ENCODE measurements around the gene FBXO33.

FBXO33 gene

GRCh38 chr14:39456702-39457250 lies 24.5 kb upstream of the FBXO33 start:
- TF ChIP-seq, protein P1, sequence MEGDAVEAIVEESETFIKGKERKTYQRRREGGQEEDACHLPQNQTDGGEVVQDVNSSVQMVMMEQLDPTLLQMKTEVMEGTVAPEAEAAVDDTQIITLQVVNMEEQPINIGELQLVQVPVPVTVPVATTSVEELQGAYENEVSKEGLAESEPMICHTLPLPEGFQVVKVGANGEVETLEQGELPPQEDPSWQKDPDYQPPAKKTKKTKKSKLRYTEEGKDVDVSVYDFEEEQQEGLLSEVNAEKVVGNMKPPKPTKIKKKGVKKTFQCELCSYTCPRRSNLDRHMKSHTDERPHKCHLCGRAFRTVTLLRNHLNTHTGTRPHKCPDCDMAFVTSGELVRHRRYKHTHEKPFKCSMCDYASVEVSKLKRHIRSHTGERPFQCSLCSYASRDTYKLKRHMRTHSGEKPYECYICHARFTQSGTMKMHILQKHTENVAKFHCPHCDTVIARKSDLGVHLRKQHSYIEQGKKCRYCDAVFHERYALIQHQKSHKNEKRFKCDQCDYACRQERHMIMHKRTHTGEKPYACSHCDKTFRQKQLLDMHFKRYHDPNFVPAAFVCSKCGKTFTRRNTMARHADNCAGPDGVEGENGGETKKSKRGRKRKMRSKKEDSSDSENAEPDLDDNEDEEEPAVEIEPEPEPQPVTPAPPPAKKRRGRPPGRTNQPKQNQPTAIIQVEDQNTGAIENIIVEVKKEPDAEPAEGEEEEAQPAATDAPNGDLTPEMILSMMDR (conservative IDR thresholded peaks at IDR 0.05) = no peak
- no peak overlapping the region for H3K27ac ChIP-seq

DNA sequence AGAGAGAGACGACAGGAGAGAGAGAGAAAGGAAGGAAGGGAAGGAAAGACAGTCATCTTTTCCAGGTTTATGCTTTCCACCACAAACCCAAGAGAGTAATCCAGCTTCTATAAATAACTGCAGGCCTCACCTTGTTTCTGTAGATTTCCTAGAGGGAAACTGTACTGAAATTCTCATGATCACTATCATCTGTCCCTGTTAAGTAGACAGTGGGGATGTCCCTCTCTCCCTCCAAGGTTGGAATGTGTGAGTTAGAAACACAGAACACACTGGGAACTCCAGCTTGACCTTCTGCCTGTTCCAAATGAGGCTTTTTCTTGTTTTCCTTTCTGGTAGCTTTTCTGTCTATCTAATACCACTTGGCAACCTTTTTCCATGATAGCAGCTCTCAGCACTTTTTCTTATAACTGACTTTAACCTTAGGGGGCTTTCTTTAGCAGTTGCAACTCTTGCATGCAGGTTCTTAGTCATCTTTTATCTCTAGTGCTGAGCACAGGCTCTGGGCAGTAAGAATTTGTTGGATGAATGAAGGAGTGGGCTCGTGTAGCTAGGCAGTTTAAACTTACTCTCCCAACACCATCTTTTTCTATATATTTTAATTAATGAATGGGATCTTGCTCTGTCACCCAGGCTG lies 22.8 kb upstream of the FBXO33 start:
- TF ChIP-seq, protein P1 (conservative IDR thresholded peaks at IDR 0.05) = no peak
- no peak overlapping the region for H3K27ac ChIP-seq

DNA sequence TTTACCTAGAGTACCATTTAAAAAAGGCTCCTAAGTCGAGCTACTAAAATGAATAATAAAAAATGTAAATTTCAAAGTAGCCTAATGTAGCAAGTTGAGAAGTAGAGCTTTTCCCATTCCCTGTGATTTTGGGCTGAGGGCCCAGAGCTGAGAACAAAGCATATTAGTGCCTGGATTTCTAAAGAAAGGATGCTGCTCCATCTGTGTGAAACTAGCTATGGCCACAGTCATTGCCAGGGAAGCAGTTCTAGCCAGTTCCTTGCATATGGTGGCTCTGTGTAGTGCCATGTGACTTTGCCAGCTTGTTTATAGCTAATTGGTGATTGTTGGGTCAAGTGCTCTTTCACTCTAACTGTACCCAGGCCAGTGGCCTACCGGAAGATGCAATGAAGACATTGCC lies 20.4 kb upstream of the FBXO33 start:
- H3K27ac ChIP-seq = no peak overlapping the region
- TF ChIP-seq, protein P1 (conservative IDR thresholded peaks at IDR 0.05) = no peak

GRCh38 chr14:39451811-39452210 lies 19.6 kb upstream of the FBXO33 start:
- no peak overlapping the region for H3K27ac ChIP-seq
- TF ChIP-seq, protein P1 (conservative IDR thresholded peaks at IDR 0.05) = no peak

- H3K27ac ChIP-seq = no peak overlapping the region
- TF ChIP-seq, protein P1 (conservative IDR thresholded peaks at IDR 0.05) = no peak
Measured at GRCh38 chr14:39447175-39447661, 15.0 kb upstream of the FBXO33 start.

GRCh38 chr14:39446131-39446744 lies 14.0 kb upstream of the FBXO33 start:
- no peak overlapping the region for H3K27ac ChIP-seq
- TF ChIP-seq, protein P1 (conservative IDR thresholded peaks at IDR 0.05) = no peak

- no peak overlapping the region for H3K27ac ChIP-seq
- TF ChIP-seq, protein P1 (conservative IDR thresholded peaks at IDR 0.05) = no peak
Measured at GRCh38 chr14:39442293-39442692, 10.1 kb upstream of the FBXO33 start.

Data from VCaP (cell line).